ENCODE results near the gene LRIT3.

The LRIT3 gene

GRCh38 chr4:109810552-109811387 is 37.1 kb upstream of the LRIT3 start:
- no peak overlapping the region for H3K4me3 ChIP-seq (ENCODE audit: control insufficient read depth, low read depth, low read length)
- TF ChIP-seq CTCF (conservative IDR thresholded peaks at IDR 0.05; ENCODE audit: control insufficient read depth, insufficient read depth, low read depth, low read length): no peak
- DNase-seq (ENCODE audit: low read depth): no peak

DNA sequence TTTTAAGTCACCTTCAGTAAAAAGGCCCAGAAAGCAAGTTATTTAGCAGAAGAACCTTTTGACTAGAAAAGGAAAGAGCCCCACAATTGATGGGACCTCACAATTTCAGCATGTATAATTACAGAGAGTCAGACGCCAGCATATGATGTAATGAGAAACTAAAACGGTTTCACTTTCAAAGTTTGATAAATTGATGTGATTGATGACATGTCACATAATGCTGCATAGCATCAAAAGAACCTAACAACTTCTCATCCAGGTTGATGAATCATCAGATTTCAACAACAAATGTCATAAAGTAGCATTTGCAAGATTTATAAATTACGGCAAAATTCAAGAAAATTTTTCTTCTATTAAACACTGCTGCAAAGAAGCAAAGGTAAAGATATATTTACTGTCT is 36.2 kb upstream of the LRIT3 start:
- TF ChIP-seq CTCF (conservative IDR thresholded peaks at IDR 0.05; ENCODE audit: control insufficient read depth, insufficient read depth, low read depth, low read length): no peak
- DNase-seq (ENCODE audit: low read depth): no peak
- H3K4me3 ChIP-seq (ENCODE audit: control insufficient read depth, low read depth, low read length): no peak overlapping the region

DNA sequence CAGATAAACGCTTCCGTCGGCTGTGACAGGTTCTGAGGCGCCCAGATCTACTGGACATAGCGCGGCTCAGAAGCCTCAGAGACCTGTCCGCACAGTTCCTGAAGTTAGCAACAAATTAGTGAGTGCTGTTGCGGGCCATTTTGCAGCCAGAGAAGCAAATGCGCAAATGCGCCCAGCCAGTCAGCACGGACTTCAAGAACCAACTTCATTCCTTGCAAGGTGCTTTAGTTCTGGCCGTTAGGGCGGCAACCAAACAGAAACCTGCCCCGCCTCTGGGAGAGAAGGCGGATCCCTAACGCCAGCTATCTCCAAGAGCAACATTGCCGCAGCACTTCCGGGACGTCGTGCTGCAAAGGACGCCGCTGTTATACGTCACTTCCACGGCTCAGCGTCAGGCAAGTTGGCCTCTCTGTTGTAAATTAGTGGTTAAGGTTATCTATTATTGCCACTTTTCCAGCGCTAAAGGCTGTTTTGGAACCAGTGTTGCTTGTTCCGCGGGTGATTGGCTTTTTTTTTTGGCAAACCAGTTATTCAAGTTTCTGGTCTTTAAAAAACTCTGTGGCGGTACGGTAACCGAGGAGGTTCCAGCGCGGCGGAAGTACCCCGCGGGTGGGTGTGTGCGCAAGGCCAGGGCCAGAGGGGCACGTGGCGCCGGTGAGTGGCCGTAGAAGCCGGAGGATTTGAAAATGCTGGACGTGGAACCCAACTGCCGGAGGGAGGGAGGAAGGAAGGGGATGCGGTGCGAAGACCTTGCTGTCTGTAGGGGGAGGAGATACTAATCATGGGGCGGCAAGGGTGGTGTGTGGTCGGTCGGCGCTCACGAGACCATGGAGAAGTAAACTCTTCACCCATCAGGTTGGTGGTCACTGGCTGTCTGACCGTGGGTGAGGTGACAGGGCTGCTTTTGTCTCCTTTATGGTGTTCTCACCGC is 32.5 kb upstream of the LRIT3 start, which contains the start of gene GAR1:
Gene GAR1 (plus strand): TSS at position 612 of the 931 bp plus-strand sequence. CDS start 403 bp downstream, outside the sequence.
- DNase-seq (ENCODE audit: low read depth): peak; percentile 91
- TF ChIP-seq CTCF (conservative IDR thresholded peaks at IDR 0.05; ENCODE audit: control insufficient read depth, insufficient read depth, low read depth, low read length): no peak
- H3K4me3 ChIP-seq (ENCODE audit: control insufficient read depth, low read depth, low read length): peak within 1 kb of the TSS; percentile 99

DNA sequence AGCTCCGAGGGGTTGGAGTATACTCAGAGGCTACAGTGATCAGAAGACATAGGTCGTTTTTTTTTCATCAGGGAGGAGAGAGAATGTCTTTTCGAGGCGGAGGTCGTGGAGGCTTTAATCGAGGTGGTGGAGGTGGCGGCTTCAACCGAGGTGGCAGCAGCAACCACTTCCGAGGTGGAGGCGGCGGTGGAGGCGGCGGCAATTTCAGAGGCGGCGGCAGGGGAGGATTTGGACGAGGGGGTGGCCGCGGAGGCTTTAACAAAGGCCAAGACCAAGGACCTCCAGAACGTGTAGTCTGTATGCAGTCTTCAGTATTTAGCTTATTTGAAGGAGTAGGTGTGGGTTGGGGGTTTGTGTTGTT is 31.8 kb upstream of the LRIT3 start:
- DNase-seq (ENCODE audit: low read depth): no peak
- no peak for TF ChIP-seq CTCF (conservative IDR thresholded peaks at IDR 0.05; ENCODE audit: control insufficient read depth, insufficient read depth, low read depth, low read length)
- H3K4me3 ChIP-seq (ENCODE audit: control insufficient read depth, low read depth, low read length): peak overlapping the region; percentile 99

DNA sequence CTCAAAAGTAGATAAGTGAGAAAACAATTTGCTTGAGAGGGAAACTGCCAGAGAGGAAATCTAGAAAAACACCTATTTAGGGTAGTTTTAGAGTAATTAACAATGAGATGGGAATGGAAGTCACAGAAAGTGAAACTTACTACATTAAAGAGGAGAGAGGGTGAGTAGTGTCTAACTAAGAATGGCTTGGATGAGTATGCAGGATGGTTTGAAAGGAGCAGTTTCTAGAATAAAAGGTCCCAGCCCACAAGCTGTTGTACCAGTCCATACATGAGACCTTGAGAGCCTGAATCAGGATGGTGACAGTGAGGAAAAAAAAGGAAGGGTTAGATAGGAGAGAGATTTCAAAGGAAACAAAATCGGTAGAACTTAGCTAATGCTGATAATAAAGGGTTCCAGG is 31.0 kb upstream of the LRIT3 start:
- H3K4me3 ChIP-seq (ENCODE audit: control insufficient read depth, low read depth, low read length): peak overlapping the region; percentile 99
- TF ChIP-seq CTCF (conservative IDR thresholded peaks at IDR 0.05; ENCODE audit: control insufficient read depth, insufficient read depth, low read depth, low read length): no peak
- no peak for DNase-seq (ENCODE audit: low read depth)

DNA sequence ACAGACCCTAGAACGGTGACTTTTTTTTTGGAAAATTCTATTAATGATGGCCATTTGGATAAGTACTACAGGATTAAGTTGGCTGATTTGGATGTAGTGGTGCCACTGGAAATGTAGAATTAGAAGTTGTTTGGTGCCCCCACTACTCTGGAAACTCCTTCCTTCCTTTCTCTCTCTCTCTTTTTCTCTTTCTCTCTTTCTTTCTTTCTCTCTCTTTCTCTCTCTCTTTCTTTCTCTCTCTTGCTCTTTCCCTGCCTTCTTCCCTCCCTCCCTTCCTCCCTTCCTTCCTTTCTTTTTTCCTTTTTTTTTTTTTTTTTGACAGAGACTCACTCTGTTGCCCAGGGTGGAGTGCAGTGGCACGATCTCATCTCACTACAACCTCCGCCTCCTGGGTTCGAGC is 29.6 kb upstream of the LRIT3 start:
- TF ChIP-seq CTCF (conservative IDR thresholded peaks at IDR 0.05; ENCODE audit: control insufficient read depth, insufficient read depth, low read depth, low read length): no peak
- no peak overlapping the region for H3K4me3 ChIP-seq (ENCODE audit: control insufficient read depth, low read depth, low read length)
- DNase-seq (ENCODE audit: low read depth): no peak
